T-helper 1 cell (primary cell): ENCODE measurements around the gene DDX60.
"Not testable (repeated sequence)": the region's sequence is repeated elsewhere in the genome, so short reads cannot be mapped to it uniquely, and the experiment has no call there.

Source experiments
- DNase-seq, 5 donors: peaks; one replicate each; pipeline ENCODE4 v3.0.0-alpha.2; 2012 to 2020
- total RNA-seq, 4 donors: gene quantifications; one replicate each; lab custom pipeline; 2026; lab: John Stamatoyannopoulos, UW

DDX60 gene, protein sequence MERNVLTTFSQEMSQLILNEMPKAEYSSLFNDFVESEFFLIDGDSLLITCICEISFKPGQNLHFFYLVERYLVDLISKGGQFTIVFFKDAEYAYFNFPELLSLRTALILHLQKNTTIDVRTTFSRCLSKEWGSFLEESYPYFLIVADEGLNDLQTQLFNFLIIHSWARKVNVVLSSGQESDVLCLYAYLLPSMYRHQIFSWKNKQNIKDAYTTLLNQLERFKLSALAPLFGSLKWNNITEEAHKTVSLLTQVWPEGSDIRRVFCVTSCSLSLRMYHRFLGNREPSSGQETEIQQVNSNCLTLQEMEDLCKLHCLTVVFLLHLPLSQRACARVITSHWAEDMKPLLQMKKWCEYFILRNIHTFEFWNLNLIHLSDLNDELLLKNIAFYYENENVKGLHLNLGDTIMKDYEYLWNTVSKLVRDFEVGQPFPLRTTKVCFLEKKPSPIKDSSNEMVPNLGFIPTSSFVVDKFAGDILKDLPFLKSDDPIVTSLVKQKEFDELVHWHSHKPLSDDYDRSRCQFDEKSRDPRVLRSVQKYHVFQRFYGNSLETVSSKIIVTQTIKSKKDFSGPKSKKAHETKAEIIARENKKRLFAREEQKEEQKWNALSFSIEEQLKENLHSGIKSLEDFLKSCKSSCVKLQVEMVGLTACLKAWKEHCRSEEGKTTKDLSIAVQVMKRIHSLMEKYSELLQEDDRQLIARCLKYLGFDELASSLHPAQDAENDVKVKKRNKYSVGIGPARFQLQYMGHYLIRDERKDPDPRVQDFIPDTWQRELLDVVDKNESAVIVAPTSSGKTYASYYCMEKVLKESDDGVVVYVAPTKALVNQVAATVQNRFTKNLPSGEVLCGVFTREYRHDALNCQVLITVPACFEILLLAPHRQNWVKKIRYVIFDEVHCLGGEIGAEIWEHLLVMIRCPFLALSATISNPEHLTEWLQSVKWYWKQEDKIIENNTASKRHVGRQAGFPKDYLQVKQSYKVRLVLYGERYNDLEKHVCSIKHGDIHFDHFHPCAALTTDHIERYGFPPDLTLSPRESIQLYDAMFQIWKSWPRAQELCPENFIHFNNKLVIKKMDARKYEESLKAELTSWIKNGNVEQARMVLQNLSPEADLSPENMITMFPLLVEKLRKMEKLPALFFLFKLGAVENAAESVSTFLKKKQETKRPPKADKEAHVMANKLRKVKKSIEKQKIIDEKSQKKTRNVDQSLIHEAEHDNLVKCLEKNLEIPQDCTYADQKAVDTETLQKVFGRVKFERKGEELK (N-terminal part only)
- total RNA-seq: 62.8 to 113 (median 99.5) reads per million in 4 donors

DNA sequence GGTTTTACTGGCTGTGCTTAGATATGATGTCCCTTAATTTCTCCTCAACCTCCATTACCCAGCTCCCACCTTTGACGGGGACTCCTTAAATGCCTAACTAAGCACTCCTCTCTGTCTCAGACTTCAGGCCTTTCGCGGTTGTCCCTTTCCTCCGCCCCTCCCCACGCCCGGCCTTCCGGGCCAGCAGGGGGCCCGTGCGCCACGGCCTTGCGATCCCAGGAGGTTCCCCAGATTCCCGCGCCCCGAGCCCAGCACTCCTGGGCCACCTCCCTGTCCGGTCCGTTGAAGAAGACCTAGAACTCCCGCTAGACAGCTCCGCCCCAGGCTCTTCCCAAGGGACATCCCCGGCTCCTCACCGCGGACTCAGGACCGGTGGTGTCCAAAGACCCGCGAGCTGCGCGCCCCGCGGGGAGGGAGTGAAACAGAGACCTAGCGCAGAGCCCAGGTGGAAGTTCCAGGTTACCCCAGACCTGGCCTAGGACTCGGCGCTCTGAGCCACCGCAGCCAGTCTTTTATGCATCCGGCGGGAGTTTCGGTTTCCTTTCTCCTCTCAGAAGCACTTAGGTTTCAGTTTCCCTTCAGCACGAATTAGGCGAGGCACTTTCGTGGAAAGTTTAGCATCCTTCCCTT lies at the start of gene DDX60:
Gene DDX60, minus strand, starts transcription at position 487 of the 630 bp plus-strand sequence. CDS start 7,493 bp downstream, outside the sequence.
- peak; percentile 73 to 88 (median 83) for DNase-seq

DNA sequence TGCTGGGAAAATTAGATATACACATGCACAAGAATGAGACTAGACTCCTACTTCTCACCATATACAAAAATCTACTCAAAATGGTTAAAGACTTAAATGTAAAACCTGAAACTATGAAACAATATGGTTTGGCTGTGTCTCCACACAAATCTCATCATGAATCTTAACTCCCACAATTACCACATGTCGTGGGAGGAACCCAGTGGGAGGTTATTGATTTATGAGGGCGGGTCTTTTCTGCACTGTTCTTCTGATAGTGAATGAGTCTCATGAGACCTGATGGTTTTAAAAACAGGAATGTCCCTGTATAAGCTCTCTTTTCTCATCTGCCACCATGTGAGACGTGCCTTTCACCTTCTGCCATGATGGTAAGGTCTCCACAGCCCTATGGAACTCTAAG lies 48.5 kb upstream of the DDX60 start:
- no peak for DNase-seq

- DNase-seq: no peak
Observed at GRCh38 chr4:168362025-168362401, 43.5 kb upstream of the DDX60 start.

GRCh38 chr4:168361365-168362024 lies 42.9 kb upstream of the DDX60 start:
- no peak for DNase-seq

DNA sequence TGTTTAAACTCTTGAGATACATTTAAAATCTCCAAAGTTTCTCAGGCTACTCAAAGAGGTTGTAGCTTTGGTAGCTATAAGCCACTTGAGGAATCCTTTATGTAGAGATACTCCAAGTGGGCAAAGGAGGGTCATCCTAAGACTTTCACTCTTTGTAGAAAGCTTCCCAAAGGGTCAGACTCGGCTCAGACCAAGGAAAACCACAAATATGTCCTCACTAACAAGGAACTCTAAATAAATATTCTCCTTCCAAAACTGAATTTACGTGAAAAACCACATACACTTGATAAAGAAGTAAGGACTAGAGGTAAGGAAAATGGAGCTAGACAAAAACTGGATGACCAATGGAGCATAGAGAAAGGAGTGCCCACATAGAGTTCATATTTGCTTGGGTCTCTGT lies 41.7 kb upstream of the DDX60 start:
- DNase-seq: no peak

DNA sequence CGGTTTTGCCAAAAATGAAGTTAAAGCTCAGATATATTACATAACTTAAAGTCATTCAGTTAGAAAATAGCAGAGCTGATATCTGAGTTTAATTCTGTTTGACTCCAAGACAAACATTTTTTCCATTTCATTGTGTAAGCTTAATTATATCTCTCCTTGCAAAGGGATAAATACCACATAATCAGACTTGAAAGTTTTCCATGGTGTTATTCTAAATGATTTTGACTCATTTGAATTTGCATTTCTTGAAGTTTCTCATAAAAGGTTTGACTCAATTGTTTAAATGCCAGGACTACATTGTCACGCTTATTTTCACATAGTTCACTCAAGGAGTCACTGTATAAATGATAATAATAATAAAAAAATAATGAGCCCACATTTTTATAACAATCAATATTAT lies 39.4 kb upstream of the DDX60 start:
- no peak for DNase-seq

GRCh38 chr4:168353746-168354145 lies 35.2 kb upstream of the DDX60 start:
- no peak for DNase-seq

- no peak for DNase-seq
Observed at GRCh38 chr4:168337550-168337940, 19.0 kb upstream of the DDX60 start.

GRCh38 chr4:168336837-168337549 lies 18.4 kb upstream of the DDX60 start:
- no peak for DNase-seq

GRCh38 chr4:168335621-168336020 lies 17.1 kb upstream of the DDX60 start:
- DNase-seq: no peak

GRCh38 chr4:168334053-168334452 lies 15.5 kb upstream of the DDX60 start:
- DNase-seq: no peak

- not testable (repeated sequence) for DNase-seq
Observed at GRCh38 chr4:168330575-168330974, 12.0 kb upstream of the DDX60 start.

DNA sequence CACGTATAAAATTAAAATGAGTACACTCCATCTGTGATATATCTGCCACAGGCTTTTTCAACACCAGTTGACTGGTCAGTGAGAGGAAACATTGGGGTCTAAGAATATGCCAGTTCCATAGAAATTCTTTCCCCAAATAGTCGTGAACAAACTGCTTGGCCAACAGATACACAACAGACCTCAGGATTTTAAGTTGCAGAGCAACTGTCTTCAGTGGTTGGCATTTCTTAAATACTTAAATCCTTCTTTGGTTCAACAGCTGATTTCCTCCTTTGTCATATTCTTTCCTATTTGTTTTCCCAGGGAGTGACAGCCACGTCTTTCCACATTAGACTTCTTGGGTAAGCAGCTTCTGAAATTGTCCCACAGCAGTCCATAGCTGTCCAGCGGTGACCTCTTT lies 7.0 kb upstream of the DDX60 start:
- DNase-seq: no peak

GRCh38 chr4:168321006-168321405 lies 2.5 kb upstream of the DDX60 start:
- DNase-seq: no peak

GRCh38 chr4:168319486-168320019 lies 1.0 kb upstream of the DDX60 start:
- DNase-seq: no peak

DNA sequence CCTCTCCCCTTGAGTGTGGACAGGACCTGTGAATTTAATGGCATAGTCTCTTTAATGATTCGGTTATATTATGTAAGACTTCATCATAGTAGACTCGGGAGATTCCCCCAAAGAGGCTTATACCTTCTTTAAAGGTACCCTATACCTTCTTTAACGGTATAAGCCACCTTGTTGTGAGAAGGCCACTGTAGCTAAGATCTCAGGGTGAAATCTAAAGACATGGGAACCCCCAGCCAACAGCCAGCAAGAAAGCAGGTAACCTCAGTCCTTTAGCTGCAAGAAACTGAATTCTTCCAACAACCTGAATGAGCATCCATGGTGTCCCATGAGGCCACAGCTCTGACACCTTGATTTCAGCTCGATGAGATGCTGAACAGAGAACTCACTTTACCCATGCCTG lies 931 bp downstream of the DDX60 start:
- no peak for DNase-seq

GRCh38 chr4:168309781-168310180 lies 8.8 kb downstream of the DDX60 start:
- DNase-seq: no peak

- DNase-seq: no peak
Observed at GRCh38 chr4:168308912-168309311, 9.6 kb downstream of the DDX60 start.

DNA sequence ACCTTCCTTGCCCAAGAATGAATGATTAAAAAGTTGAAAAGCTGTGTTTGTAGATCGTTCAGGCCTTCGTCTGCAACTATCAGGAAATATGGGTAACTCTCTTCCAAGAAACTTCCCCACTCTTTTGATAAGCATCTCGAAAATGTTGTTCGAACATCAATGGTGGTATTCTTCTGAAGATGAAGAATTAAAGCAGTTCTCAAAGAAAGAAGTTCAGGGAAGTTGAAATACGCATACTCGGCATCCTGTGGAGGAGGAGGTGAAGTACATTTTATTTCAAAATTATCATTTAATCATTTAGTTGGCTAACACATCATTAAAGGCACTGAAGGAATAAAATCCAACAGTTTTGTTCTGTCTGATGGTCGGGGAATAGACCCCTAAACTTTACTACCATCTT lies 12.1 kb downstream of the DDX60 start:
- no peak for DNase-seq

DNA sequence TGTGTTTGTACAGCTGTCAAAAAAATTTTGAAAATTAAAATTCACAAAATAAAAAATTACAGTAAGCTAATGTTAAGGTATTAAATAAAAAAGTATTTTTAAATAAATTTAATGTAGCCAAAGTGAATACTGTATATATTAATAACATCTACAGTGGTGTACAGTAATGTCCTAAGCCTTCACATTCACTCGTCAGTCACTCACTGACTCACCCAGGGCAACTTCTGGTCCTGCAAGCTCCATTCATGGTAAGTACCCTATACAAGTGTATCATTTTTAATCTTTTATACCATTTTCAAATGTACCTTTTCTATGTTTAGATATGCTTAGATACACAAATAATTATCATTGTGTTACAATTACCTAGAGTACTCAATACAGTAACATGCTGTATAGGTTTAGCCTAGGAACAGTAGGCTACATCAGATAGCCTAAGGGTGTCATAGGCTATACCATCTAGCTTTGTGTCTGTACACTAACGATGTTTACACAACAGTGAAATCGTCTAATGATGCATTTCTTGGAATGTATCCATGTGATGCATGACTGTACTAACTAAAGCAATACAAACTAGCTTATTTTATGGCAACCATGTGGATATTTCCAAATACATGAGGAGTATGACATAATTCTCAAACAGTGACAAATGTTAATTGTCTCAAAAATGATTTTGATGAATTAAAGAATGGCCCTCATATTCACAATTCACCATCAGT lies 13.7 kb downstream of the DDX60 start:
- no peak for DNase-seq
